ENCODE data around the gene CHD9NB. TPM values are rescaled to one million over a fixed set of nuclear protein-coding genes. Genes with fewer than 3 reads are reported as not detected.

Gene CHD9NB
- total RNA-seq, 1 experiment from 2014 or later, result 0.40 TPM

DNA sequence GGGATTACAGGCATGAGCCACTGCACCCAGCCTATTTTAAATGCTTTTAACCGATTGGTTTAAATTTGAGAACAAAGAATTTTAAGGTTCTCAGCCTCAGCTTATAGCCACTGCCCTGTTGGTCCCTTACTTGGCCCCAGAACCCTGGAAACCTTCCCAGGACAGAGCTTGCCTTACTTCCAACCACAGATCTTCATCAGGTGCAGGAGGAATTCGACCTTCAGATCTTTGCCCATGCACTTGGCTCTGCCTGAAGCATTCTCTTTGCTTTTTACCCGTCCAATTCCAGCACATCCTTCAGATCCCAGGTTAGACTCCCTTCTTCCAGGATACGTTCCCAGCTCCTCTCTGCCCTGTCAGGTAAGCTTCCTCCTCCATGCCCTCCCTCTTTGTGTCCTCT lies 29.8 kb upstream of the CHD9NB start:
- Histone ChIP-seq H3K79me2 (ENCODE audit: low read length) (peaks cover 3% of the 10 kb centered on the region; the same call in 1 of the 2 replicates), H4K20me1 (ENCODE audit: low read length) (no peaks in the 10 kb centered on the region), H3K9me3 (ENCODE audit: low read length) (no peaks in the 10 kb centered on the region), H2AFZ (ENCODE audit: low read length) (no peak overlapping the region), H3K9me2 (replicated peaks; ENCODE audit: low read length) (no peaks in the 10 kb centered on the region), H3K4me2 (ENCODE audit: low read length) (no peak overlapping the region), H3K9ac (ENCODE audit: low read length) (no peak overlapping the region), H3K4me3 (ENCODE audit: low read length) (no peak overlapping the region), H3K4me1 (ENCODE audit: insufficient read depth, low read length) (peaks cover 19% of the 10 kb centered on the region), H3F3A (ENCODE audit: low read length, unreplicated experiment) (no peaks in the 10 kb centered on the region), H3K36me3 (ENCODE audit: low read depth, low read length) (no peaks in the 10 kb centered on the region), H3K27ac (ENCODE audit: low read length) (no peak overlapping the region), H3K27me3 (ENCODE audit: low read length) (no peaks in the 10 kb centered on the region)
- DNase-seq, result no peak
- BruUV-seq (replicated peaks), result no TSS peak
- POLR2A ChIA-PET (ENCODE audit: unreplicated experiment), result no interaction called here
- TF ChIP-seq EZH2 (IDR thresholded peaks at IDR 0.05; ENCODE audit: low read length, unreplicated experiment), result no peak
- intact Hi-C loops (cut with micrococcal nuclease), result no loop called here
- no peak for ATAC-seq
- CTCF ChIA-PET, result no interaction called here

DNA sequence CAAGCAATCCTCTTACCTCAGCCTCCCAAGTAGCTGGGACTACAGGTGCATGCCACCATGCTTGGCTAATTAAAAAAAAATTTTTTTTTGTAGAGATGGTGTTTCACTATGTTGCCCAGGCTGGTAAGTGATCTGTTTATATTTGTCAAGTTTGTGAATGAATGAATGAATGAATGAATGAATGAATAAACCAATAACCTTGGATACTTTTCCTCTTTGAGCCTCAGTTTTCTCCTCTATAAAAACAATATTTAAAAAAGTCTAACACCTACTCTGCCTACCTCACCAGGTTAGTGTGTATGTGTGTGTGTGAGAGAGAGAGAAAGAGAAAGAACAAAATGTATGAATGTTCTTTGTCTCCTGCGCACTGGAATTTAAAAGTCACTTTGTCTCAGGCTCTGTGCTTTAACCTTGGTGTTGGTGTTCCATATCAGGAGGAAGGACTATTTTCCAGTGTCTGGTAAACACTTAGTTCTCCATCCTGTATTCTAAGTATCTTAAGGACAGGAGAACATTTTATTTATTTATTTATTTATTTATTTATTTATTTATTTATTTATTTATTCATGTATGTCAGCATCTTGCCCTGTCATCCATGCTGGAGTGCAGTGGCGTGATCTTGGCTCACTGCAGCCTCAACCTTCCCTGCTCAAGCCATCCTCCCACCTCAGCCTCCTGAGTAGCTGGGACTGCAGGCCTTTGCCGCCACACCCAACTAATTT lies 29.1 kb upstream of the CHD9NB start:
- no peaks in the 10 kb centered on the region for H3K27me3 ChIP-seq (ENCODE audit: low read length)
- TF ChIP-seq, protein P1, sequence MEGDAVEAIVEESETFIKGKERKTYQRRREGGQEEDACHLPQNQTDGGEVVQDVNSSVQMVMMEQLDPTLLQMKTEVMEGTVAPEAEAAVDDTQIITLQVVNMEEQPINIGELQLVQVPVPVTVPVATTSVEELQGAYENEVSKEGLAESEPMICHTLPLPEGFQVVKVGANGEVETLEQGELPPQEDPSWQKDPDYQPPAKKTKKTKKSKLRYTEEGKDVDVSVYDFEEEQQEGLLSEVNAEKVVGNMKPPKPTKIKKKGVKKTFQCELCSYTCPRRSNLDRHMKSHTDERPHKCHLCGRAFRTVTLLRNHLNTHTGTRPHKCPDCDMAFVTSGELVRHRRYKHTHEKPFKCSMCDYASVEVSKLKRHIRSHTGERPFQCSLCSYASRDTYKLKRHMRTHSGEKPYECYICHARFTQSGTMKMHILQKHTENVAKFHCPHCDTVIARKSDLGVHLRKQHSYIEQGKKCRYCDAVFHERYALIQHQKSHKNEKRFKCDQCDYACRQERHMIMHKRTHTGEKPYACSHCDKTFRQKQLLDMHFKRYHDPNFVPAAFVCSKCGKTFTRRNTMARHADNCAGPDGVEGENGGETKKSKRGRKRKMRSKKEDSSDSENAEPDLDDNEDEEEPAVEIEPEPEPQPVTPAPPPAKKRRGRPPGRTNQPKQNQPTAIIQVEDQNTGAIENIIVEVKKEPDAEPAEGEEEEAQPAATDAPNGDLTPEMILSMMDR (conservative IDR thresholded peaks at IDR 0.05; ENCODE audit: low read depth, low read length), result no peak
- TF ChIP-seq EZH2 (IDR thresholded peaks at IDR 0.05; ENCODE audit: low read length, unreplicated experiment) (no peak), EZH2phosphoT487 (IDR thresholded peaks at IDR 0.05; ENCODE audit: borderline replicate concordance, low read length) (no peak)
- no peaks in the 10 kb centered on the region for H3K36me3 ChIP-seq (ENCODE audit: low read depth, low read length)
- CTCF ChIA-PET, result no interaction called here
- H3K4me3 ChIP-seq (ENCODE audit: low read length), result no peak overlapping the region
- H3K9me2 ChIP-seq (replicated peaks; ENCODE audit: low read length), result no peaks in the 10 kb centered on the region
- DNase-seq (no peak), ATAC-seq (no peak)
- POLR2A ChIA-PET (ENCODE audit: unreplicated experiment), result no interaction called here
- H4K20me1 ChIP-seq (ENCODE audit: low read length), result no peaks in the 10 kb centered on the region
- no peak overlapping the region for H2AFZ ChIP-seq (ENCODE audit: low read length)
- no peak overlapping the region for H3K4me2 ChIP-seq (ENCODE audit: low read length)
- no peaks in the 10 kb centered on the region for H3K9me3 ChIP-seq (ENCODE audit: low read length)
- no peak overlapping the region for H3K27ac ChIP-seq (ENCODE audit: low read length)
- no TSS peak for BruUV-seq (replicated peaks)
- H3K4me1 ChIP-seq (ENCODE audit: insufficient read depth, low read length), result peaks cover 19% of the 10 kb centered on the region
- peaks cover 3% of the 10 kb centered on the region; the same call in 1 of the 2 replicates for H3K79me2 ChIP-seq (ENCODE audit: low read length)
- H3F3A ChIP-seq (ENCODE audit: low read length, unreplicated experiment), result no peaks in the 10 kb centered on the region
- intact Hi-C loops (cut with micrococcal nuclease), result loop anchor here (2.0 kb wide), 1 partner anchor 27 kb away; the partner anchor contains the start of gene CHD9
- no peak overlapping the region for H3K9ac ChIP-seq (ENCODE audit: low read length)

DNA sequence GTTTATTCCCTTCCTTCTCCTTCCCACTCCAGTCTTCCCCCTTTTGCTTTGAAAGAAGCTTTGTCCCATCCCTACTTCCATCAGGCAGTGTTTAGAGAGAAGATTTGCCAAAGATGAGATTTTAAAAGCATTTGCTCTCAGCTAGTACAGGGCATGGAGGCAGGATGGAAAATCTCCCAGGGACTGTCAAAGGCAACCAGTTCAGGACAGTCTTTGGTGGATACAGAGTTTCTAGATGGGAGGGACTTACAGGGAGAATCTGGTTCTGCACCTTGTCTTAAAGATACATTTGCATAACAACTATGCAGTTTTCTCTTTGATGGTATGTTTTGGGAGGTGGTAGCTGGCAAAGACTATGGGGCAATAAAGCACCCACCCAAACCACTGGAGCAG lies 28.3 kb upstream of the CHD9NB start:
- ChIA-PET POLR2A (ENCODE audit: unreplicated experiment) (no interaction called here), CTCF (interaction anchor here (0.7 kb wide), 1 partner anchor 26 kb away, joined by 4 read pairs; no protein-coding TSS in a partner anchor)
- TF ChIP-seq EZH2phosphoT487 (IDR thresholded peaks at IDR 0.05; ENCODE audit: borderline replicate concordance, low read length) (no peak), EZH2 (IDR thresholded peaks at IDR 0.05; ENCODE audit: low read length, unreplicated experiment) (no peak)
- TF ChIP-seq, protein P1 (conservative IDR thresholded peaks at IDR 0.05; ENCODE audit: low read depth, low read length), result no peak
- no peak for ATAC-seq
- Histone ChIP-seq H3K4me1 (ENCODE audit: insufficient read depth, low read length) (peaks cover 19% of the 10 kb centered on the region), H2AFZ (ENCODE audit: low read length) (no peak overlapping the region), H3K27ac (ENCODE audit: low read length) (peak overlapping the region; percentile 72), H3K4me3 (ENCODE audit: low read length) (peak overlapping the region; percentile 47; the same call in 1 of the 2 replicates), H3F3A (ENCODE audit: low read length, unreplicated experiment) (no peaks in the 10 kb centered on the region), H3K4me2 (ENCODE audit: low read length) (peak overlapping the region; percentile 61), H3K27me3 (ENCODE audit: low read length) (no peaks in the 10 kb centered on the region), H3K9me2 (replicated peaks; ENCODE audit: low read length) (no peaks in the 10 kb centered on the region), H3K36me3 (ENCODE audit: low read depth, low read length) (no peaks in the 10 kb centered on the region), H3K9me3 (ENCODE audit: low read length) (no peaks in the 10 kb centered on the region), H4K20me1 (ENCODE audit: low read length) (no peaks in the 10 kb centered on the region), H3K79me2 (ENCODE audit: low read length) (peaks cover 3% of the 10 kb centered on the region; the same call in 1 of the 2 replicates), H3K9ac (ENCODE audit: low read length) (no peak overlapping the region)
- no peak for DNase-seq
- no TSS peak for BruUV-seq (replicated peaks)
- intact Hi-C loops (cut with micrococcal nuclease), result loop anchor here (2.0 kb wide), 1 partner anchor 26 kb away; the partner anchor contains the start of gene CHD9

All from PC-3 (cell line).